SW480 (cell line): ENCODE data around the gene ME1.
"Not testable (repeated sequence)": the region's sequence is repeated elsewhere in the genome, so short reads cannot be mapped to it uniquely, and the experiment has no call there.

Experiments used
- DNase-seq: peaks from one replicate; pipeline ENCODE4 v3.0.0-alpha.2; 2016; ENCODE audit warnings: low spot score

ME1 gene

GRCh38 chr6:83431545-83432155, 799 bp upstream of the ME1 start:
- DNase-seq = no peak

GRCh38 chr6:83429857-83430610, 817 bp downstream of the ME1 start:
- DNase-seq = peak; percentile 49

DNA sequence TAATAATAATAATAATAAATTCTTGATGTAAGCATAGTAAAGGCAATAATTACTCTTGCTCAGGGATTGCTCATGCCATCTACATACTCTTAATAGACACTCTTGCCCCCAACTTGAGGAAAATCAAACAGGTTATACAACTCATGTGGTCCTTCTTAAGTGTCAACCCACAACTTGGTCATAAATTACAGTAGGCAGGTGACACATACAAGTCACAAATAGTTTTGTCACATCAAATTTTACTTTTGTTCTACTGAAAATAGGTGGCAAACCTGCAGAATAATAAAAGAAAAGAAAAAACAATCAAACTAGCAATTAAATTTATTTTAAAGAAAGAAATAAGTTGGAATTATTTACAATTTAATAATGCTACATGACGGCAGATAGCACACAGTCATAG, 1.6 kb downstream of the ME1 start:
- no peak for DNase-seq

- no peak for DNase-seq
Measured at GRCh38 chr6:83424392-83425018, 6.3 kb downstream of the ME1 start.

GRCh38 chr6:83417880-83418663, 12.8 kb downstream of the ME1 start:
- peak; percentile 30 for DNase-seq

GRCh38 chr6:83413068-83413467, 17.8 kb downstream of the ME1 start:
- no peak for DNase-seq

DNA sequence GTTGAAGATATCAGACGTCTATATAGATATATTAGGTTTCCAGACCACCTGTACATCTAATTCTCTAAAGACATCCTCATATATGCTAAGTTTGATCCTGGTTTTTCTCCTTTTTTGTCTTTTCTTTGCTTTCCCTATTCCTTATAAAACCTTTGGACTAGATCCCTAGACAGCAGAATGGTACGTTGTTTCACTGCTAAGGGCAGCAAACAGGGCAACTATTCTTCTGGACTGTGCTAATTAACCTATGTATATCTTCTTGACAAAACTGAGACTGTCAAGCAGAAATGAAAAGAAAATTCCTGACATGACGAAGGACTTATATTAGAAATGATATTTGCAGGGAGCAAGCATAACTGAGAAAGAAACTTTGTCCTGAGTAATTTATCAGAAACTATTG, 19.1 kb downstream of the ME1 start:
- DNase-seq = no peak

- no peak for DNase-seq
Measured at GRCh38 chr6:83403191-83403590, 27.7 kb downstream of the ME1 start.

DNA sequence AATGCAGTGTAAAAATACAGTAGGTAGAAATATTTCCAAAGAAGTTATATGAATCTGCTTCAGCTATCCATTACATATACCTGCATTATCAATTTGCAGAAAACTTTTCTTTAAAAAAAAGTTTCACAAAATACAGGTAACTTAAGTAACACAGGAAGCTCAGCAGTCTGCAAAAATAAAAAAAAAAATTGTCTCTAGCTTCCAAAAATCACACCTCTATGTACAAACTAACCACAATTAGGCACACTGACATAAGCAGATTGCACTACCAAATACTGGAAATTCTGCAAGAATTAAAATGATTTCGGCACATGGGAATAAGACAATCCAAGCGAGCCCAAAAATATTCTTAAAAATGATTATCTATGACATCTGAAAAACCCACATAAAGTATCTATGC, 41.2 kb downstream of the ME1 start:
- DNase-seq = no peak

DNA sequence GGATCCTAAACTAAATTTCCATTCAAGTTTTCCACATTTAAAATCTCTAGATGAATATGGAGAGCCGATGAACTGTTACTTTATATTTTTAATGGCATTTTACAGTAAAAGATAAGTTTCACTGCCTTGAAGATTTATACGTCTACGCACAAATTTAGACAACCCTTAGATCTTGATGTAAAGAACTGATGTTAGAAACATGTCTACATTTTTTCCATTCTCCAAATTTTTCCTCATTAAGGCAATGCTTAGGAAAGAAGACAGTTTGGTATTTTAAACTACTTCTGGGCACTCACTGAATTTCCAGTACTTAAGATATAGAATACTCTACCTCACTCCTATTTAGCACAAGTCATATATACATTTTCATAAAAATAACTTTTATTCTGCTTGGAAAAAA, 45.4 kb downstream of the ME1 start:
- no peak for DNase-seq

- no peak for DNase-seq
Measured at GRCh38 chr6:83384751-83385150, 46.1 kb downstream of the ME1 start.

- DNase-seq = no peak
Measured at GRCh38 chr6:83381949-83382348, 48.9 kb downstream of the ME1 start.

GRCh38 chr6:83378621-83379388, 52.0 kb downstream of the ME1 start:
- no peak for DNase-seq

- no peak for DNase-seq
Measured at GRCh38 chr6:83371423-83371822, 59.4 kb downstream of the ME1 start.

GRCh38 chr6:83370567-83370966, 60.3 kb downstream of the ME1 start:
- DNase-seq = no peak

GRCh38 chr6:83369692-83370091, 61.2 kb downstream of the ME1 start:
- DNase-seq = no peak

DNA sequence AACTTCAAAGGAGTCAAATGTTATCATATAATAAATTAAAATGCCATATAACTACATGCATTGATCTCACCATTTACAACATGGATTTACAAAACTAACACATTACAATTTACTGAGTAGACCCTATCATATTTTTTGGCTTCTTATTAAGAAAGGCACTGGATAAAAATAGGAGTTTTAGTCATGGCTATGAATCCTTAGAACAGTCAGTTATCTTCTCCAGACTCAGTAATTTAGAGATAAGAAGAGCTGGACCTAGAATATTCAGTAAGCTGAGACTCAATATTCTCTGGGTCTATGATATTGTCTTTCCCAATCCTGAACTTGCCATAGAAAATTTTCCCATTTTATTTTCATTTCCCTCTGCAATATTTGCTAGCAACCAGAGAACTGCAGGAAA, 62.3 kb downstream of the ME1 start:
- no peak for DNase-seq

DNA sequence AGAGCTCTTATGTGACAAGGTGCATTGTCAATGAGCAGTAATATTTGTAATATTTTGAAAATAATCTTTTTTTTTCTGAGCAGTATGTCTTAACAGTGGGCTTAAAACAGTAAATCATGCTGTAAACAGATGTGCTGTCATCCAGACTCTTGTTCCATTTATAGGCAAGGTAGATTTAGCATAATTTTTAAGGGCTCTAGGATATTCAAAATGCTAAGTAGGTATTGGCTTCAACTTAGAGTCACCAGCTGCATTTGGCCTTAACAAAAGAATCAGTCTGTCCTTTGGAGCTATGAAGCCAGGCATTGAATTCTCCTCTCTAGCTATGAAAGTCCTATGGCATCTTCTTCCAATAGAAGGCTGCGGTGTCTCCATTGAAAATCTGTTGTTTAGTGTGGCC, 63.7 kb downstream of the ME1 start:
- no peak for DNase-seq

- no peak for DNase-seq
Measured at GRCh38 chr6:83365931-83366330, 64.9 kb downstream of the ME1 start.

- DNase-seq = not testable (repeated sequence)
Measured at GRCh38 chr6:83362349-83362748, 68.5 kb downstream of the ME1 start.

DNA sequence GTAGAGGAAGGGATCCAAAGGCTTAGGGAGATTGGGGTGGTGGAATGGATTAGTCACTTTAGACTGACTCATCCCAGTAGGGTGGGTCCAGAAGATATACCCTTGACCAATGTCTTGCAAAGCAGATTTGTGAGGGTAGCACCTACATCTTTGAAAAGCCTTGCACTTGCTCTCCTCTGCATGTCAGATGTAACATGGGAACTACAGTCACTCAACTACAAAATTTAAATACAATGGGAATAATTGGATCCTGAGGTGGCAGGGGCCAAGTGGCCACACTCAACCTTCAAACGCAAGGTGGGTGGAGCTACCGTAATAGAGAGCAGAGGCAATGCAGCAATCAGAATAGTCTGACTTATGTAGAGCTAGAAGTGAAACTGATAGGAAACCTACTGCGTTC, 71.2 kb downstream of the ME1 start:
- no peak for DNase-seq

DNA sequence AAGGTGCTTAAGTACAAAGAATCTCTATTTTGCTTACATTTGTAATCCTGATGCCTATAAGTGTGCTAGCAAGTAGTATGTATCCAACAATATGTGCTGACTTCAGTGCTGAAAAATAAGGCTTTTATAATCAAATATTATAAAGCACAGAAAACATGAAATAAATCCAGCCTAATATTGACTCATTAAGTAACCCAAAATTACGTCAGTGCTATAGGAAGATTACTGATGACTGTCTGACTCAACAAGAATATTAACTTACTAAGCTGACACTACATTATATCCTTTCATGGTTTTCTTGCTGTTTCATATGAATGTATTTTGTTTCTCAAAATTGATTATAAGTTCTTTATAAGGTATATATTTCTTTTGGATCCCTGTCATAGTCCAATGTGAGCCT, 76.1 kb downstream of the ME1 start:
- DNase-seq = no peak
